ENCODE data around the gene FAM3C. TPM values are rescaled to one million over a fixed set of nuclear protein-coding genes. Genes with fewer than 3 reads are reported as not detected.

FAM3C gene
- total RNA-seq, 1 experiment from 2014 or later, result 322 TPM

DNA sequence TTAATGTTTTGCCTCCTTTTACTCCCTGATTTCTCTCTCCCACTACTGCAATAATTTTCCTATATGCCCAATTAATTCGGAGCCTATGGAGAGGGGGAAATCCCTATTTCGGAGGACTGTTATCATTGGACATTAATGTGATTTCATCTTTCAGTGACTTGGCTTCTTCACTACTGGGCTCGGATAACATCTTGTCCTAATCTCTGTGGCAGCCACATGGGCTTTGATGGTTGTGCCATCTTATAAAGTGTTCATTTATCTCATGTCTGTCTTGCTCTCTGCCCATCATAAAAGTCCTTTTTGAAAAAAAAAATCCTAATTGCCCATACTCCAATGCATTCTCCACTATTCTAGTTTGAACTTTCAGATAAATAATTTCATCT lies 15.5 kb upstream of the FAM3C start:
- TF ChIP-seq SP1 (IDR thresholded peaks at IDR 0.05; ENCODE audit: low read depth) (no peak), SIN3A (IDR thresholded peaks at IDR 0.05; ENCODE audit: low read depth) (no peak), YY1 (IDR thresholded peaks at IDR 0.05; ENCODE audit: extremely low read depth, insufficient replicate concordance, low read depth, low read length) (no peak), CEBPB (IDR thresholded peaks at IDR 0.05; ENCODE audit: low read depth) (no peak), TCF7L2 (IDR thresholded peaks at IDR 0.05; ENCODE audit: borderline replicate concordance, extremely low read depth, insufficient read depth, insufficient read length) (no peak), EGR1 (IDR thresholded peaks at IDR 0.05; ENCODE audit: low read depth) (no peak), RAD21 (IDR thresholded peaks at IDR 0.05; ENCODE audit: low read depth) (no peak), CBX3 (IDR thresholded peaks at IDR 0.05; ENCODE audit: low read depth) (no peak), ZFX (IDR thresholded peaks at IDR 0.05) (no peak), EZH2phosphoT487 (IDR thresholded peaks at IDR 0.05; ENCODE audit: borderline replicate concordance) (no peak), SRF (IDR thresholded peaks at IDR 0.05; ENCODE audit: low read depth) (no peak), FOSL1 (IDR thresholded peaks at IDR 0.05; ENCODE audit: low read depth) (no peak), POLR2A (IDR thresholded peaks at IDR 0.05; ENCODE audit: borderline replicate concordance, extremely low read depth, insufficient read depth, insufficient read length) (no peak), EZH2 (IDR thresholded peaks at IDR 0.05) (no peak)
- TF ChIP-seq, protein P1, sequence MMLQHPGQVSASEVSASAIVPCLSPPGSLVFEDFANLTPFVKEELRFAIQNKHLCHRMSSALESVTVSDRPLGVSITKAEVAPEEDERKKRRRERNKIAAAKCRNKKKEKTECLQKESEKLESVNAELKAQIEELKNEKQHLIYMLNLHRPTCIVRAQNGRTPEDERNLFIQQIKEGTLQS (IDR thresholded peaks at IDR 0.05), result no peak
- TF ChIP-seq, protein P2, sequence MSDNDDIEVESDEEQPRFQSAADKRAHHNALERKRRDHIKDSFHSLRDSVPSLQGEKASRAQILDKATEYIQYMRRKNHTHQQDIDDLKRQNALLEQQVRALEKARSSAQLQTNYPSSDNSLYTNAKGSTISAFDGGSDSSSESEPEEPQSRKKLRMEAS (IDR thresholded peaks at IDR 0.05), result no peak
- TF ChIP-seq, protein P3, sequence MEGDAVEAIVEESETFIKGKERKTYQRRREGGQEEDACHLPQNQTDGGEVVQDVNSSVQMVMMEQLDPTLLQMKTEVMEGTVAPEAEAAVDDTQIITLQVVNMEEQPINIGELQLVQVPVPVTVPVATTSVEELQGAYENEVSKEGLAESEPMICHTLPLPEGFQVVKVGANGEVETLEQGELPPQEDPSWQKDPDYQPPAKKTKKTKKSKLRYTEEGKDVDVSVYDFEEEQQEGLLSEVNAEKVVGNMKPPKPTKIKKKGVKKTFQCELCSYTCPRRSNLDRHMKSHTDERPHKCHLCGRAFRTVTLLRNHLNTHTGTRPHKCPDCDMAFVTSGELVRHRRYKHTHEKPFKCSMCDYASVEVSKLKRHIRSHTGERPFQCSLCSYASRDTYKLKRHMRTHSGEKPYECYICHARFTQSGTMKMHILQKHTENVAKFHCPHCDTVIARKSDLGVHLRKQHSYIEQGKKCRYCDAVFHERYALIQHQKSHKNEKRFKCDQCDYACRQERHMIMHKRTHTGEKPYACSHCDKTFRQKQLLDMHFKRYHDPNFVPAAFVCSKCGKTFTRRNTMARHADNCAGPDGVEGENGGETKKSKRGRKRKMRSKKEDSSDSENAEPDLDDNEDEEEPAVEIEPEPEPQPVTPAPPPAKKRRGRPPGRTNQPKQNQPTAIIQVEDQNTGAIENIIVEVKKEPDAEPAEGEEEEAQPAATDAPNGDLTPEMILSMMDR (IDR thresholded peaks at IDR 0.05 in 2 of 3, conservative IDR thresholded peaks at IDR 0.05 in 1 of 3; ENCODE audit: borderline replicate concordance in 1 of 3, insufficient read depth in 1 of 3, low read depth in 2 of 3, low read length in 2 of 3), result no peak
- TF ChIP-seq, protein P4, sequence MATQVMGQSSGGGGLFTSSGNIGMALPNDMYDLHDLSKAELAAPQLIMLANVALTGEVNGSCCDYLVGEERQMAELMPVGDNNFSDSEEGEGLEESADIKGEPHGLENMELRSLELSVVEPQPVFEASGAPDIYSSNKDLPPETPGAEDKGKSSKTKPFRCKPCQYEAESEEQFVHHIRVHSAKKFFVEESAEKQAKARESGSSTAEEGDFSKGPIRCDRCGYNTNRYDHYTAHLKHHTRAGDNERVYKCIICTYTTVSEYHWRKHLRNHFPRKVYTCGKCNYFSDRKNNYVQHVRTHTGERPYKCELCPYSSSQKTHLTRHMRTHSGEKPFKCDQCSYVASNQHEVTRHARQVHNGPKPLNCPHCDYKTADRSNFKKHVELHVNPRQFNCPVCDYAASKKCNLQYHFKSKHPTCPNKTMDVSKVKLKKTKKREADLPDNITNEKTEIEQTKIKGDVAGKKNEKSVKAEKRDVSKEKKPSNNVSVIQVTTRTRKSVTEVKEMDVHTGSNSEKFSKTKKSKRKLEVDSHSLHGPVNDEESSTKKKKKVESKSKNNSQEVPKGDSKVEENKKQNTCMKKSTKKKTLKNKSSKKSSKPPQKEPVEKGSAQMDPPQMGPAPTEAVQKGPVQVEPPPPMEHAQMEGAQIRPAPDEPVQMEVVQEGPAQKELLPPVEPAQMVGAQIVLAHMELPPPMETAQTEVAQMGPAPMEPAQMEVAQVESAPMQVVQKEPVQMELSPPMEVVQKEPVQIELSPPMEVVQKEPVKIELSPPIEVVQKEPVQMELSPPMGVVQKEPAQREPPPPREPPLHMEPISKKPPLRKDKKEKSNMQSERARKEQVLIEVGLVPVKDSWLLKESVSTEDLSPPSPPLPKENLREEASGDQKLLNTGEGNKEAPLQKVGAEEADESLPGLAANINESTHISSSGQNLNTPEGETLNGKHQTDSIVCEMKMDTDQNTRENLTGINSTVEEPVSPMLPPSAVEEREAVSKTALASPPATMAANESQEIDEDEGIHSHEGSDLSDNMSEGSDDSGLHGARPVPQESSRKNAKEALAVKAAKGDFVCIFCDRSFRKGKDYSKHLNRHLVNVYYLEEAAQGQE (IDR thresholded peaks at IDR 0.05; ENCODE audit: low read depth), result no peak
- intact Hi-C loops (cut with micrococcal nuclease), result no loop called here
- Histone ChIP-seq H3K79me2 (ENCODE audit: insufficient read depth, low read length) (no peaks in the 10 kb centered on the region), H3K4me2 (ENCODE audit: low read length) (no peak overlapping the region), H3K4me1 (ENCODE audit: control insufficient read depth in 1 of 2, insufficient read depth in 2 of 2, low read length in 2 of 2) (peaks cover 0 to 9% of the 10 kb centered on the region in 2 experiments; a peak in 2 of 4 replicates), H4K20me1 (ENCODE audit: insufficient read depth) (no peaks in the 10 kb centered on the region), H3K9me2 (ENCODE audit: insufficient read depth) (no peaks in the 10 kb centered on the region; the same call in 1 of the 2 replicates), H3K9me3 (ENCODE audit: control insufficient read depth in 1 of 2, insufficient read depth in 1 of 2, low read depth in 1 of 2, low read length in 2 of 2) (no peaks in the 10 kb centered on the region), H3K9ac (ENCODE audit: low read length) (no peak overlapping the region), H3K27me3 (ENCODE audit: insufficient read depth, low read length) (no peaks in the 10 kb centered on the region), H3K27ac (ENCODE audit: low read depth, low read length) (no peak overlapping the region), H3K4me3 (replicated peaks in 1 of 2; ENCODE audit: low read depth in 1 of 2, low read length in 2 of 2) (no peak overlapping the region), H2AFZ (ENCODE audit: low read depth, low read length, poor library complexity, severe bottlenecking) (peak overlapping the region; percentile 50), H3K36me3 (ENCODE audit: control insufficient read depth in 1 of 2, insufficient read depth in 2 of 2, low read length in 2 of 2) (no peaks in the 10 kb centered on the region)
- DNase-seq (ENCODE audit: low read depth, low spot score), result no peak
- POLR2A ChIA-PET, result no interaction called here
- CTCF ChIA-PET, result no interaction called here
- ATAC-seq, result no peak
- no TSS peak for BruUV-seq (replicated peaks)
- RAD21 ChIA-PET (ENCODE audit: low non-redundant PET in 1 of 2, low total read pairs in 2 of 2, uncharacterized antibody in 2 of 2, unreplicated experiment in 2 of 2), result no interaction called here
